SU-DHL-6 (cell line): ENCODE results near the gene UQCC2.

Experiments
- CTCF ChIP-seq: fragments of 200-600 bp; sonication (generic); IDR thresholded peaks from one replicate; pipeline ENCODE4 v1.5.1; 2017; ENCODE audit warnings: antibody characterized with exemption, mild to moderate bottlenecking, low read length, moderate library complexity; ENCODE audit not compliant: insufficient read depth, poor library complexity, severe bottlenecking
- EZH2phosphoT487 ChIP-seq: fragments of 200-600 bp; sonication (generic), shearing (Covaris generic); conservative IDR thresholded peaks from 2 replicates; pipeline ENCODE4 v1.6.1; 2018; ENCODE audit warnings: mild to moderate bottlenecking, antibody characterized with exemption, low read length, moderate library complexity, mixed read lengths

- TF ChIP-seq CTCF (no peak), EZH2phosphoT487 (no peak)
Observed at GRCh38 chr6:33688006-33688405, 23.5 kb downstream of the UQCC2 start.
